ENCODE results near the gene PTPRK. TPM values are rescaled to one million over a fixed set of nuclear protein-coding genes. Genes with fewer than 3 reads are reported as not detected.

Gene PTPRK
- total RNA-seq, 1 experiment from 2014 or later: 94.4 TPM

DNA sequence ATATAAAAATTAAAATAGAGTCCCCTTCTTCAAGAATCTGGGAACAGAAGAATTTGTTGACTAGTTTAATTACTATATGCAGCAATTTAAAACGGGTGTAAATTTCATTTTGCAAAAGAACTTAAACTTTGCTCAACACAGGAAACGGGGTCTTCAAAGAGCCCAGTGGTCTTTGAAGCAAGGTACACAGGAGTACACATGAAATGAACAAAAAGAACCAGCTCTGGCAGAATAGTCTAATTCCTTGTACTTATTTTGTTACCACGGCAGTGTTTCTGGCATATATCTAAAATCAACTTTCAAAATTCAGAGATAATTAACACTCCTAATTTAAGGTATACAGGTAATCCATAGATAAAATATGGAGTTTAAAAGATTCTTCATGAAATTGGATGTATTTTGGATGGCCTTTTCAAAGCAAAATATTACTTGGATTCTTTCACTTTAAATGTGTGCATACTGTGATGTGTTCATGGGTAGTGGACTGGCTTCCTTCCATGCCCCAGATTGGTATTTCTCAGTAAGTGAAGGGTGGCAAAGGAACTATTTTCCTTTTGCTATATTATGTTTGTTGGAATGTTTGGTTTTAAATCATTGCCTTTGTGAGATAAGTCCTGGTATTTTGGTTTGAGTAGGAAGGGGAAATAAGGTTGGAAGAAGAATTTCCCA is 522.8 kb downstream of the PTPRK start:
- Histone ChIP-seq H3K9me3 (no peaks in the 10 kb centered on the region), H3K4me3 (ENCODE audit: low read depth, low read length) (no peak overlapping the region), H3K27me3 (replicated peaks; ENCODE audit: control insufficient read depth, insufficient read depth, low read length) (no peaks in the 10 kb centered on the region), H3K36me3 (ENCODE audit: control insufficient read depth, insufficient read depth, low read length) (no peaks in the 10 kb centered on the region), H3K4me1 (no peaks in the 10 kb centered on the region)
- Mint-ChIP-seq H3K27me3 (ENCODE audit: insufficient read depth, unreplicated experiment) (no peaks in the 10 kb centered on the region), H3K4me1 (ENCODE audit: low read depth, unreplicated experiment) (no peaks in the 10 kb centered on the region), H3K9me3 (ENCODE audit: unreplicated experiment) (no peaks in the 10 kb centered on the region), H3K4me3 (ENCODE audit: unreplicated experiment) (no peak overlapping the region), H3K36me3 (ENCODE audit: insufficient read depth, unreplicated experiment) (no peaks in the 10 kb centered on the region), H3K27ac (ENCODE audit: unreplicated experiment) (no peak overlapping the region)
- no peak for DNase-seq
- TF ChIP-seq CTCF (IDR thresholded peaks at IDR 0.05; ENCODE audit: insufficient read depth in 1 of 2, low read depth in 1 of 2, low read length in 1 of 2, severe bottlenecking in 1 of 2, unreplicated experiment in 1 of 2): no peak
- POLR2A ChIA-PET: no interaction called here
- intact Hi-C loops (cut with micrococcal nuclease; ENCODE audit: unreplicated experiment): no loop called here
- CTCF ChIA-PET: no interaction called here
- no TSS peak for BruUV-seq (replicated peaks)

- no peak overlapping the region for H3K4me3 Mint-ChIP-seq (ENCODE audit: unreplicated experiment)
- DNase-seq: no peak
- no peaks in the 10 kb centered on the region for H3K27me3 ChIP-seq (replicated peaks; ENCODE audit: control insufficient read depth, insufficient read depth, low read length)
- intact Hi-C loops (cut with micrococcal nuclease; ENCODE audit: unreplicated experiment): no loop called here
- POLR2A ChIA-PET: no interaction called here
- peaks cover 1% of the 10 kb centered on the region for H3K36me3 Mint-ChIP-seq (ENCODE audit: insufficient read depth, unreplicated experiment)
- no peaks in the 10 kb centered on the region for H3K36me3 ChIP-seq (ENCODE audit: control insufficient read depth, insufficient read depth, low read length)
- CTCF ChIA-PET: no interaction called here
- no peak for TF ChIP-seq CTCF (IDR thresholded peaks at IDR 0.05; ENCODE audit: insufficient read depth in 1 of 2, low read depth in 1 of 2, low read length in 1 of 2, severe bottlenecking in 1 of 2, unreplicated experiment in 1 of 2)
- H3K4me1 ChIP-seq: no peaks in the 10 kb centered on the region
- no peak overlapping the region for H3K4me3 ChIP-seq (ENCODE audit: low read depth, low read length)
- BruUV-seq (replicated peaks): no TSS peak
- H3K4me1 Mint-ChIP-seq (ENCODE audit: low read depth, unreplicated experiment): no peaks in the 10 kb centered on the region
- H3K27me3 Mint-ChIP-seq (ENCODE audit: insufficient read depth, unreplicated experiment): no peaks in the 10 kb centered on the region
- no peaks in the 10 kb centered on the region for H3K9me3 Mint-ChIP-seq (ENCODE audit: unreplicated experiment)
- H3K27ac Mint-ChIP-seq (ENCODE audit: unreplicated experiment): no peak overlapping the region
- H3K9me3 ChIP-seq: no peaks in the 10 kb centered on the region
Measured at GRCh38 chr6:127996925-127997324, 523.5 kb downstream of the PTPRK start.

- no peaks in the 10 kb centered on the region for H3K4me1 ChIP-seq
- H3K27me3 ChIP-seq (replicated peaks; ENCODE audit: control insufficient read depth, insufficient read depth, low read length): no peaks in the 10 kb centered on the region
- TF ChIP-seq CTCF (IDR thresholded peaks at IDR 0.05; ENCODE audit: insufficient read depth in 1 of 2, low read depth in 1 of 2, low read length in 1 of 2, severe bottlenecking in 1 of 2, unreplicated experiment in 1 of 2): no peak
- ChIA-PET CTCF (no interaction called here), POLR2A (no interaction called here)
- H3K4me3 ChIP-seq (ENCODE audit: low read depth, low read length): no peak overlapping the region
- Mint-ChIP-seq H3K27me3 (ENCODE audit: insufficient read depth, unreplicated experiment) (no peaks in the 10 kb centered on the region), H3K4me3 (ENCODE audit: unreplicated experiment) (no peak overlapping the region), H3K27ac (ENCODE audit: unreplicated experiment) (no peak overlapping the region), H3K4me1 (ENCODE audit: low read depth, unreplicated experiment) (no peaks in the 10 kb centered on the region), H3K36me3 (ENCODE audit: insufficient read depth, unreplicated experiment) (peaks cover 9% of the 10 kb centered on the region), H3K9me3 (ENCODE audit: unreplicated experiment) (no peaks in the 10 kb centered on the region)
- BruUV-seq (replicated peaks): no TSS peak
- H3K36me3 ChIP-seq (ENCODE audit: control insufficient read depth, insufficient read depth, low read length): no peaks in the 10 kb centered on the region
- no peak for DNase-seq
- intact Hi-C loops (cut with micrococcal nuclease; ENCODE audit: unreplicated experiment): no loop called here
- H3K9me3 ChIP-seq: no peaks in the 10 kb centered on the region
Measured at GRCh38 chr6:127992144-127992543, 528.3 kb downstream of the PTPRK start.

Measured in Caco-2 (cell line).